HG03354 (cell line): ENCODE results near the gene ARL5A.

Experiments used
- ATAC-seq: cut with Tn5 transposase; IDR thresholded peaks from one replicate; pipeline ENCODE4 v1.9.1; 2021; ENCODE audit warnings: mild to moderate bottlenecking; ENCODE audit not compliant: unreplicated experiment, poor library complexity, severe bottlenecking

Gene ARL5A

GRCh38 chr2:151775057-151775740 is 53.0 kb downstream of the ARL5A start:
- peak; percentile 53 for ATAC-seq

- ATAC-seq = no peak
Observed at GRCh38 chr2:151774506-151774905, 53.7 kb downstream of the ARL5A start.

GRCh38 chr2:151771599-151772358 is 56.4 kb downstream of the ARL5A start:
- peak; percentile 88 for ATAC-seq

GRCh38 chr2:151770995-151771394 is 57.2 kb downstream of the ARL5A start:
- peak; percentile 28 for ATAC-seq

- no peak for ATAC-seq
Observed at GRCh38 chr2:151769606-151770005, 58.6 kb downstream of the ARL5A start.

GRCh38 chr2:151767536-151767935 is 60.7 kb downstream of the ARL5A start:
- no peak for ATAC-seq

GRCh38 chr2:151766437-151767153 is 61.6 kb downstream of the ARL5A start:
- ATAC-seq = peak; percentile 64

GRCh38 chr2:151765760-151766410 is 62.3 kb downstream of the ARL5A start:
- peak; percentile 42 for ATAC-seq

GRCh38 chr2:151762694-151763093 is 65.5 kb downstream of the ARL5A start:
- ATAC-seq = no peak

GRCh38 chr2:151761687-151762086 is 66.5 kb downstream of the ARL5A start:
- no peak for ATAC-seq

- ATAC-seq = no peak
Observed at GRCh38 chr2:151761193-151761592, 67.0 kb downstream of the ARL5A start.

GRCh38 chr2:151760139-151760650 is 68.0 kb downstream of the ARL5A start:
- ATAC-seq = no peak

GRCh38 chr2:151758744-151759143 is 69.5 kb downstream of the ARL5A start:
- no peak for ATAC-seq

GRCh38 chr2:151757861-151758260 is 70.4 kb downstream of the ARL5A start:
- ATAC-seq = no peak

GRCh38 chr2:151756820-151757219 is 71.4 kb downstream of the ARL5A start:
- ATAC-seq = no peak

GRCh38 chr2:151754253-151754897 is 73.8 kb downstream of the ARL5A start:
- ATAC-seq = no peak

- no peak for ATAC-seq
Observed at GRCh38 chr2:151753540-151753939, 74.7 kb downstream of the ARL5A start.
